ENCODE results near the gene MAGEA8.
"Not testable (repeated sequence)": the region's sequence is repeated elsewhere in the genome, so short reads cannot be mapped to it uniquely, and the experiment has no call there.

Gene MAGEA8

GRCh38 chrX:149881081-149881711 lies at the start of gene MAGEA8:
Gene MAGEA8, plus strand, starts transcription at chrX:149881183. Its CDS starts 3,090 bp downstream, at chrX:149884273.
- DNase-seq (ENCODE audit: low read depth): no peak

- DNase-seq (ENCODE audit: low read depth): no peak
These were observed 49.5 kb upstream of the MAGEA8 start for GRCh38 chrX:149831473-149831872.

- DNase-seq (ENCODE audit: low read depth): not testable (repeated sequence)
These were observed 44.3 kb upstream of the MAGEA8 start for GRCh38 chrX:149836728-149837127.

- DNase-seq (ENCODE audit: low read depth): no peak
These were observed 43.8 kb upstream of the MAGEA8 start for GRCh38 chrX:149837167-149837566.

- no peak for DNase-seq (ENCODE audit: low read depth)
These were observed 43.3 kb upstream of the MAGEA8 start for GRCh38 chrX:149837639-149838038.

- no peak for DNase-seq (ENCODE audit: low read depth)
These were observed 39.1 kb upstream of the MAGEA8 start for GRCh38 chrX:149841929-149842328.

GRCh38 chrX:149845385-149845784 lies 35.6 kb upstream of the MAGEA8 start:
- DNase-seq (ENCODE audit: low read depth): no peak

- DNase-seq (ENCODE audit: low read depth): no peak
These were observed 34.2 kb upstream of the MAGEA8 start for GRCh38 chrX:149846789-149847188.

GRCh38 chrX:149848855-149849254 lies 32.1 kb upstream of the MAGEA8 start:
- DNase-seq (ENCODE audit: low read depth): no peak

GRCh38 chrX:149849787-149850186 lies 31.2 kb upstream of the MAGEA8 start:
- no peak for DNase-seq (ENCODE audit: low read depth)

- no peak for DNase-seq (ENCODE audit: low read depth)
These were observed 29.1 kb upstream of the MAGEA8 start for GRCh38 chrX:149851864-149852263.

- DNase-seq (ENCODE audit: low read depth): no peak
These were observed 27.1 kb upstream of the MAGEA8 start for GRCh38 chrX:149853925-149854324.

GRCh38 chrX:149858592-149858991 lies 22.4 kb upstream of the MAGEA8 start:
- no peak for DNase-seq (ENCODE audit: low read depth)

GRCh38 chrX:149860445-149860844 lies 20.5 kb upstream of the MAGEA8 start:
- DNase-seq (ENCODE audit: low read depth): no peak

GRCh38 chrX:149865390-149865789 lies 15.6 kb upstream of the MAGEA8 start:
- DNase-seq (ENCODE audit: low read depth): no peak

GRCh38 chrX:149867488-149867887 lies 13.5 kb upstream of the MAGEA8 start:
- no peak for DNase-seq (ENCODE audit: low read depth)

GRCh38 chrX:149870840-149871239 lies 10.1 kb upstream of the MAGEA8 start:
- DNase-seq (ENCODE audit: low read depth): no peak

GRCh38 chrX:149871433-149871832 lies 9.6 kb upstream of the MAGEA8 start:
- no peak for DNase-seq (ENCODE audit: low read depth)

GRCh38 chrX:149871940-149872339 lies 9.0 kb upstream of the MAGEA8 start:
- DNase-seq (ENCODE audit: low read depth): no peak

- no peak for DNase-seq (ENCODE audit: low read depth)
These were observed 3.8 kb upstream of the MAGEA8 start for GRCh38 chrX:149877157-149877556.

- no peak for DNase-seq (ENCODE audit: low read depth)
These were observed 3.3 kb upstream of the MAGEA8 start for GRCh38 chrX:149877636-149878035.

- DNase-seq (ENCODE audit: low read depth): not testable (repeated sequence)
These were observed 9.8 kb downstream of the MAGEA8 start for GRCh38 chrX:149890828-149891227.

GRCh38 chrX:149898554-149898953 lies 17.6 kb downstream of the MAGEA8 start:
- no peak for DNase-seq (ENCODE audit: low read depth)
